ENCODE measurements around the gene DACT1.

GRCh38 chr14:58643366-58643765 is 5.6 kb downstream of the DACT1 start:
- no peak for TF ChIP-seq CTCF (IDR thresholded peaks at IDR 0.05)
- TF ChIP-seq POLR2A (IDR thresholded peaks at IDR 0.05), result no peak
